Neural cell (in vitro differentiated cells): Measurements from ENCODE around the gene XXYLT1.

Experiments used
- CTCF ChIP-seq: fragments of 450-650 bp; IDR thresholded peaks from 2 replicates; pipeline ENCODE4 v1.5.1; 2014; ENCODE audit warnings: antibody characterized with exemption, mild to moderate bottlenecking, moderate library complexity; ENCODE audit not compliant: poor library complexity, severe bottlenecking
- EP300 ChIP-seq: fragments of 450-650 bp; conservative IDR thresholded peaks from 2 replicates; pipeline ENCODE4 v1.6.1; 2014; ENCODE audit warnings: antibody characterized with exemption, mild to moderate bottlenecking, moderate library complexity; ENCODE audit not compliant: poor library complexity, severe bottlenecking
- EZH2 ChIP-seq: fragments of 200-600, 300-800 bp; shearing (Covaris generic), sonication (generic); IDR thresholded peaks from 2 replicates; pipeline ENCODE4 v1.6.1; 2014; ENCODE audit warnings: antibody characterized with exemption, low read length, borderline replicate concordance, mild to moderate bottlenecking; ENCODE audit not compliant: insufficient read depth, poor library complexity, severe bottlenecking
- MXI1 ChIP-seq: fragments of 450-650 bp; conservative IDR thresholded peaks from 2 replicates; pipeline ENCODE4 v1.6.1; 2014; ENCODE audit warnings: antibody characterized with exemption, mild to moderate bottlenecking; ENCODE audit not compliant: poor library complexity, severe bottlenecking
- POLR2AphosphoS5 ChIP-seq: IDR thresholded peaks from 2 replicates; pipeline ENCODE4 v1.6.1; 2012
- RAD21 ChIP-seq: fragments of 450-650 bp; conservative IDR thresholded peaks from 2 replicates; pipeline ENCODE4 v1.6.1; 2014; ENCODE audit warnings: antibody characterized with exemption, mild to moderate bottlenecking, moderate library complexity
- REST ChIP-seq: IDR thresholded peaks from 2 replicates; pipeline ENCODE4 v1.6.1; 2012; ENCODE audit warnings: borderline replicate concordance
- SMC3 ChIP-seq: fragments of 450-650 bp; conservative IDR thresholded peaks from 2 replicates; pipeline ENCODE4 v1.6.1; 2014; ENCODE audit warnings: antibody characterized with exemption, mild to moderate bottlenecking, moderate library complexity; ENCODE audit not compliant: poor library complexity
- TAF1 ChIP-seq: IDR thresholded peaks from 2 replicates; pipeline ENCODE4 v1.6.1; 2012; ENCODE audit warnings: low read depth

- no peak for TF ChIP-seq REST
- TF ChIP-seq POLR2AphosphoS5: no peak
- TF ChIP-seq CTCF: no peak
- no peak for TF ChIP-seq MXI1
- TF ChIP-seq EP300: no peak
- no peak for TF ChIP-seq EZH2
- no peak for TF ChIP-seq TAF1
- no peak for TF ChIP-seq SMC3
- TF ChIP-seq RAD21: no peak
Measured at GRCh38 chr3:195236076-195236798, 34.7 kb downstream of the XXYLT1 start.
